22Rv1 (cell line): ENCODE measurements around the gene CDC42BPG.

ENCODE experiments used
- H3K27ac ChIP-seq: fragments of 450-650 bp; 2 replicates; pipeline ENCODE4 v1.5.1; 2017
- ZFX ChIP-seq: fragments of 450-650 bp; IDR thresholded peaks from 2 replicates; pipeline ENCODE4 v1.6.1; 2017; ENCODE audit warnings: antibody characterized with exemption, borderline replicate concordance
- TF ChIP-seq, protein P1 (sequence below): fragments of 450-650 bp; IDR thresholded peaks from 2 replicates; pipeline ENCODE4 v1.5.1; 2017; ENCODE audit warnings: mild to moderate bottlenecking

CDC42BPG gene

DNA sequence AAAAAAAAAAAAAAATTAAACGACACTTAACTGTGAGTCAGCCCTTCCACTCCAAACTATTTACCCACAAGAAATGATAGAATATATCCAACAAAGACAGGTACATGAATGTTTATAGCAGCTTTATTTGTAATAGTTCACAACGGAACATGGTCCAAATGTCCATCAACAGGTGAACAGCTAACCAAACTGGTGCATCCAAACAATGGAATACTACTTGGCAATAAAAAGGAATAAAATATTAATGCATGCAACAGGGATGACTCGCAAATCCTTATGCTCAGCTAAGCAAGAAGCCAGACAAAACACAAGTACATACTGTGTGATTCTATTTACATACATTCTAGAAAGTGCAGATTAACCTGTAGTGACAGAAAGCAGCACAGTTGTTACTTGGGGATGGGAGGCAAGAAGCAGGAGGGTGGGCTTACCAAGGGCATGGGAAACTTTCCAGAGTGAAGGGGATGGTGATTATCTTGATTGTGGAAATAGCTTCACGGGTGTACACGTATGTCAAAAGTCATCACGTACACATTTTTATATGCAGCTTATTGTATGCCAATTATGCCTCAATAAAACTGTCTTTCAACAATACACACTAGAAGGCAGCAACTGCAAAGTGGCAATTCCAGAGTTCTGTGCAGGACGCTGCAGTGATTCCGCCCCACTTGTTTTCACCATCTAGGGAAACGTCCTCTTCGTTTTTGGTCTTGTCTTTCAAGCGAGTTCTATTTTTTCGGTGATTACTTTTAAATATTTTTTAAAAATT lies 59.5 kb downstream of the CDC42BPG start:
- no peak overlapping the region for H3K27ac ChIP-seq
- TF ChIP-seq ZFX, result no peak
- TF ChIP-seq, protein P1, sequence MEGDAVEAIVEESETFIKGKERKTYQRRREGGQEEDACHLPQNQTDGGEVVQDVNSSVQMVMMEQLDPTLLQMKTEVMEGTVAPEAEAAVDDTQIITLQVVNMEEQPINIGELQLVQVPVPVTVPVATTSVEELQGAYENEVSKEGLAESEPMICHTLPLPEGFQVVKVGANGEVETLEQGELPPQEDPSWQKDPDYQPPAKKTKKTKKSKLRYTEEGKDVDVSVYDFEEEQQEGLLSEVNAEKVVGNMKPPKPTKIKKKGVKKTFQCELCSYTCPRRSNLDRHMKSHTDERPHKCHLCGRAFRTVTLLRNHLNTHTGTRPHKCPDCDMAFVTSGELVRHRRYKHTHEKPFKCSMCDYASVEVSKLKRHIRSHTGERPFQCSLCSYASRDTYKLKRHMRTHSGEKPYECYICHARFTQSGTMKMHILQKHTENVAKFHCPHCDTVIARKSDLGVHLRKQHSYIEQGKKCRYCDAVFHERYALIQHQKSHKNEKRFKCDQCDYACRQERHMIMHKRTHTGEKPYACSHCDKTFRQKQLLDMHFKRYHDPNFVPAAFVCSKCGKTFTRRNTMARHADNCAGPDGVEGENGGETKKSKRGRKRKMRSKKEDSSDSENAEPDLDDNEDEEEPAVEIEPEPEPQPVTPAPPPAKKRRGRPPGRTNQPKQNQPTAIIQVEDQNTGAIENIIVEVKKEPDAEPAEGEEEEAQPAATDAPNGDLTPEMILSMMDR, result no peak

DNA sequence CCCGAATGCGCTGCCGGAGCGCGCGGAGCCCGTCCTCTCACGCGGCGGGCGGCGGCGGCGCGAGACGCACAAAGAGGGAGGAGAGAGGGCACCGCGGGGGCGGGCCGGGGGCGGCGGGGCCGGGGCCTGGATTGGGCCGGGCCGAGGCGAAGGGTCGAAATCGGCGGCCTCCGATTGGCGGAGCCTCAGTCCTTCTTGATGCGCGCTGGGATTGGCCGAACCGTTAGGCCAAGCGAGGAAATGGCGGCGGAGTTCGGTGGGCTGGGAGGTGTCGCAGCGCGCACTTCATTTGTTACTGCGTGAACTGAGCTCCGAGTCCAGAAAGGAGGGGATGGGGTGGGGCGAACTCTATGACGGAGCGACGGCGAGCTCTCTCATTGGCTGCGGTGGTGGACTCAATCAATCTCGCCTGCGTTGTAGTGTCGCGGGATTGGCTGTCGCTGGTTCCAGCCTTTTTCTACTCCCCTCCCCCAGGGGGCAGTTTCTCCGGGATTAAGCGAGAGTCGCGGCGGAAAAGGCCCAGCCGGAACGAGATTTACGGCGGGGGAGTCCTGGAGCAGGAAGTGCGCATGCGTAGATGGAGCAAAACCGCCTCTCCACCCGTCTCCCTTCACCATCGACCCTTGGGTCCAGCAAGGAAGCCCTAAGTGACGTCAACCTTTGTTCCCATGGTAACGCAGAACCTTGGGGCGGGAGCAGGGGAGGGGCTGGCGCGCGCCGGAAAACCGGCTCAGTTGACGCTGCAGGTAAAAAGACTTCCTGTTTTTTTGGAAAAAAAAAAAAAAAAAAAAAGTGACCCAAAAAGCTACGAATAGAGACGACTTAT lies 65.8 kb downstream of the CDC42BPG start, which contains the start of gene SF1:
SF1 (minus strand) TSS at position 70 of the 826 bp plus-strand sequence. CDS start 150 bp downstream, outside the sequence.
- no peak for TF ChIP-seq ZFX
- TF ChIP-seq, protein P1, result no peak
- H3K27ac ChIP-seq, result peak within 1 kb of the TSS; percentile 99

DNA sequence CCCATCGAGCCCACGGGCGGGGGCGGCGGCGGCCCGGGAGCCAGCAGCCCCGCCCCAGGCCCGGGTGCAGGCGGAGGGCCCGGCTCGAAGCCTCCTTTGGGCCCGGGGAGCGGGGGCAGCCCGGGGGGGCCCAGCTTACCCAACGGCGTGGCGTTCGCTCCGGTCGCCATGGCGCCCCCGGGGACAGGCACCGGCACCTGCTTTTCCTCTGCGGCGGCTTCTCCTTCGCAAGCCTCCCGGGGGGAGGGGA lies 66.3 kb downstream of the CDC42BPG start:
- TF ChIP-seq ZFX, result no peak
- TF ChIP-seq, protein P1, result no peak
- peak overlapping the region; percentile 99 for H3K27ac ChIP-seq

DNA sequence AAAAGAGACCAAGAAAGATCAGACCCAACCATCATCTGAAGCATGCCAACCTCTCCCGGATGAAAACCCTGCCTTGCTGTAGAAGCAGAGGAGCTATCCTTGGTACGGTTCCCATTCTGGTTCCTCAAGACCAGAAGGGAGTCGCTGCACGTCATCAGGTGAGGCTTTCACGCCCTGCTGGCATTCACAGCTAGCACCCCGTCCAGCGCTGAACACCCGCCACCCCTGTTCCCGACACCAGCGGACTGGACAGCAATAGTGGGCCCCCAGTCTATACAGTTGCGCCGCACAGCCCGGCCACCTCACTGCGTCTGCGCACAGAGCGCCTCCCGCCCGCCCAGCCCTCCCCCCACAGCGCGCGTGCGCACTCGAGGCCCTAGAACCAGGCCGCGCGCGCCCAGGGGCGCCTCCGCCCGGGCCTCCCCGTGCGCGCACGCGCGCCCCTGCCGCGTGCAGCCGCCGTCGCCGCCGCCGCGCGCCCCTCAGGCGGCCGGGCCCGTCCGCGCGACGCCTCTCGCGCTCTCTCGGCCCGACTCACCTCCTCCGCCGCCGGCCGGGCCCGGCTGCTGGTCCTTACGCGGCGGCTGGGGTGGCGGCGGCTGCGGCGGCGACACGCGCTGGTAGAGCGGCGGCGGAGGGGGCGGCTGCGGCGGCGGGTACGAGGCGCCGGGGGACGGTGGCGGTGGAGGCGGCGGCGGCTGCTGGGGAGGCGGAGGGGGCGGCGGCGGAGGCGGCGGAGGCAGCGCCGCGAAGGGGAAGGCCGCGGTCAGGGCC lies 66.8 kb downstream of the CDC42BPG start:
- peak overlapping the region; percentile 99 for H3K27ac ChIP-seq
- TF ChIP-seq, protein P1, result no peak
- TF ChIP-seq ZFX, result no peak

DNA sequence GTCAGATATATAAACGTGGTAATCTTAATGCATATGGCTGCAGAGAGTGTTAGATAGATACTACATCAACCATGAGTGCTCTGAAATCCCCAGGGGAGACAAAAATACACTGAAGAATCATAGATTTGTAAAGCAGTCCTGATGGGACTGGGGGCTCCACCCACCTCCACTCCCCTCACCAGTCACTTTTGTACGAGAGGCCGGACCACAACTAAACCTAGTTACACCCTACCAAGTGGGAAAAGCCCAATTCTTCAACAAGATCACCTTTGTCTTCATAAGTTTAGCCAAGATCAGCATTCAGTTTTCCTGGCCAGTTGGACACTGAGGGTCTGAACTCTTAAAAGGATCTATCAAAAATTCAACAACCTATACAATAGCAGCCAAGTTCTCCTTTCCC lies 67.6 kb downstream of the CDC42BPG start:
- TF ChIP-seq, protein P1, result no peak
- peak overlapping the region; percentile 99 for H3K27ac ChIP-seq

DNA sequence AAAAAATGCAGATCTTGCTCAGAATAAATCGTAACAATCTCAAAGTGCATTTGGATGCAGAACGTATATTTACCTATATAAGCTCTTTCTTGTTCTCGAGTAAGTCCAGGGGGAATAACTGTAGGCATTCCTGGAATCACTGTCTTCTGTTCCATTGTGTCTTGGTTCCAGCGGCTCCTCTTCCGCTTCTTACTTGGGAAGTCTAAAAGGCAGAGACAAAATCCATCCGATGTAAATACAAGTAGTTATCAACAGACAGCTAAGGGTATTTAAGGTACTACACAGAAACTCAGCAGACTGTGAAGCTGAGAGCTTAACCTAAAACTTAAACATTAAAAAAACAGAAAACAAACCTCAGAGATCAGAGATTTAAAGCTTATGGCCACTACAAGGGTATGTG lies 68.0 kb downstream of the CDC42BPG start:
- no peak for TF ChIP-seq ZFX
- TF ChIP-seq, protein P1, result no peak
- H3K27ac ChIP-seq, result peak overlapping the region; percentile 99; the same call in 1 of the 2 replicates
